Osteoblast (primary cell): ENCODE results near the gene PALLD. TPM values are rescaled to one million over a fixed set of nuclear protein-coding genes. Genes with fewer than 3 reads are reported as not detected.

Source experiments
- DNase-seq: peaks from one replicate; pipeline ENCODE4 v3.0.0; 2011; ENCODE audit warnings: low spot score, mixed read lengths; ENCODE audit not compliant: insufficient read length; ENCODE audit errors: missing footprints
- H2AFZ ChIP-seq: 2 replicates; pipeline ENCODE4 v1.6.0; 2011; ENCODE audit warnings: mild to moderate bottlenecking, low read length
- H3K27ac ChIP-seq: 2 replicates; pipeline ENCODE4 v1.5.1; 2011; ENCODE audit warnings: mild to moderate bottlenecking, low read depth, low read length, moderate library complexity
- H3K27me3 ChIP-seq: 2 replicates; pipeline ENCODE4 v1.6.0; 2012; ENCODE audit warnings: mild to moderate bottlenecking, control low read depth, inconsistent platforms, low read length, moderate library complexity; ENCODE audit not compliant: insufficient read depth
- H3K36me3 ChIP-seq: 2 replicates; pipeline ENCODE4 v1.5.1; 2011; ENCODE audit warnings: mild to moderate bottlenecking, low read length, control low read depth, moderate library complexity; ENCODE audit not compliant: insufficient read depth
- H3K4me1 ChIP-seq: 2 replicates; pipeline ENCODE4 v1.5.1; 2011; ENCODE audit warnings: mild to moderate bottlenecking, low read length, control low read depth, moderate library complexity; ENCODE audit not compliant: insufficient read depth
- H3K4me2 ChIP-seq: 2 replicates; pipeline ENCODE4 v1.6.0; 2011; ENCODE audit warnings: mild to moderate bottlenecking, low read length; ENCODE audit not compliant: insufficient read depth
- H3K4me3 ChIP-seq: fragments of 200-600 bp; sonication (generic); 3 replicates; pipeline ENCODE4 v1.5.1; 2012; ENCODE audit warnings: mild to moderate bottlenecking, low read length, inconsistent platforms; ENCODE audit not compliant: insufficient read depth
- H3K79me2 ChIP-seq: 2 replicates; pipeline ENCODE4 v1.6.0; 2012; ENCODE audit warnings: mild to moderate bottlenecking, low read length, control low read depth, inconsistent platforms; ENCODE audit not compliant: insufficient read depth
- H3K9me3 ChIP-seq: 2 replicates; pipeline ENCODE4 v1.5.1; 2011; ENCODE audit warnings: low read depth, low read length, control low read depth
- H4K20me1 ChIP-seq: 2 replicates; pipeline ENCODE4 v1.6.0; 2012; ENCODE audit warnings: mild to moderate bottlenecking, low read length, control low read depth; ENCODE audit not compliant: insufficient read depth
- CTCF ChIP-seq: IDR thresholded peaks from 2 replicates; pipeline ENCODE4 v1.5.1; 2011; ENCODE audit warnings: mild to moderate bottlenecking, low read depth, low read length, moderate library complexity; ENCODE audit errors: extremely low read depth
- total RNA-seq: library from RNA; depleted of rRNA; stranded (reverse); fragments of >200 nt; gene quantifications from 2 replicates; pipeline ENCODE4 v1.2.3, GENCODE V29; 2012

PALLD gene
- total RNA-seq, 1 donor, result 244 TPM

GRCh38 chr4:168839758-168840391, 343.0 kb downstream of the PALLD start:
- no peak overlapping the region for H2AFZ ChIP-seq
- peaks cover 78% of the 10 kb centered on the region for H4K20me1 ChIP-seq
- no peak overlapping the region for H3K4me2 ChIP-seq
- H3K27ac ChIP-seq, result peak overlapping the region; percentile 12
- H3K79me2 ChIP-seq, result peaks cover 99% of the 10 kb centered on the region
- DNase-seq, result no peak
- TF ChIP-seq CTCF, result no peak
- H3K4me3 ChIP-seq, result no peak overlapping the region
- H3K4me1 ChIP-seq, result peaks cover 22% of the 10 kb centered on the region
- H3K27me3 ChIP-seq, result no peaks in the 10 kb centered on the region
- no peaks in the 10 kb centered on the region for H3K9me3 ChIP-seq
- peaks cover 64% of the 10 kb centered on the region for H3K36me3 ChIP-seq

- Histone ChIP-seq H3K4me1 (peaks cover 22% of the 10 kb centered on the region), H4K20me1 (peaks cover 73% of the 10 kb centered on the region), H2AFZ (no peak overlapping the region), H3K27ac (peak overlapping the region; percentile 12), H3K4me3 (no peak overlapping the region), H3K9me3 (no peaks in the 10 kb centered on the region), H3K27me3 (no peaks in the 10 kb centered on the region), H3K79me2 (peaks cover 99% of the 10 kb centered on the region), H3K36me3 (peaks cover 60% of the 10 kb centered on the region), H3K4me2 (no peak overlapping the region)
- DNase-seq, result no peak
- TF ChIP-seq CTCF, result no peak
These were observed 343.5 kb downstream of the PALLD start for GRCh38 chr4:168840392-168840763.

- Histone ChIP-seq H3K79me2 (peaks cover 99% of the 10 kb centered on the region), H3K36me3 (peaks cover 56% of the 10 kb centered on the region), H3K4me1 (peaks cover 25% of the 10 kb centered on the region), H4K20me1 (peaks cover 68% of the 10 kb centered on the region), H3K9me3 (no peaks in the 10 kb centered on the region), H2AFZ (no peak overlapping the region), H3K4me2 (no peak overlapping the region), H3K4me3 (no peak overlapping the region), H3K27me3 (no peaks in the 10 kb centered on the region), H3K27ac (no peak overlapping the region)
- no peak for DNase-seq
- no peak for TF ChIP-seq CTCF
These were observed 344.3 kb downstream of the PALLD start for GRCh38 chr4:168841000-168841671.

- Histone ChIP-seq H3K36me3 (peaks cover 56% of the 10 kb centered on the region), H3K9me3 (no peaks in the 10 kb centered on the region), H4K20me1 (peaks cover 63% of the 10 kb centered on the region), H3K4me2 (no peak overlapping the region), H3K79me2 (peaks cover 99% of the 10 kb centered on the region), H2AFZ (no peak overlapping the region), H3K4me3 (no peak overlapping the region), H3K27me3 (no peaks in the 10 kb centered on the region), H3K4me1 (peaks cover 25% of the 10 kb centered on the region), H3K27ac (peak overlapping the region; percentile 31)
- no peak for DNase-seq
- TF ChIP-seq CTCF, result no peak
These were observed 344.8 kb downstream of the PALLD start for GRCh38 chr4:168841672-168842019.
